DMS 273 treated with DMSO at 0.1 percent for 48 hours (cell line): ENCODE measurements around the gene BATF2.
A peak's percentile ranks its signal among the peaks of the same experiment; 100 is the strongest.
"Not testable (repeated sequence)": the region's sequence is repeated elsewhere in the genome, so short reads cannot be mapped to it uniquely, and the experiment has no call there.

Source experiments
- DNase-seq: peaks from one replicate; lab custom pipeline; 2025; lab: John Stamatoyannopoulos, UW

Gene BATF2

GRCh38 chr11:64996710-64997380, at the start of gene BATF2:
BATF2 (minus strand) TSS chr11:64996971; CDS start chr11:64996914, 57 bp downstream.
- peak; percentile 61 for DNase-seq

- no peak for DNase-seq
These were observed 49.0 kb upstream of the BATF2 start for GRCh38 chr11:65045728-65046127.

- DNase-seq = no peak
These were observed 48.3 kb upstream of the BATF2 start for GRCh38 chr11:65045061-65045460.

- no peak for DNase-seq
These were observed 47.2 kb upstream of the BATF2 start for GRCh38 chr11:65043881-65044501.

- DNase-seq = no peak
These were observed 46.1 kb upstream of the BATF2 start for GRCh38 chr11:65042891-65043290.

GRCh38 chr11:65040847-65041622, 44.3 kb upstream of the BATF2 start, which contains the start of gene SAC3D1:
SAC3D1 (plus strand) TSS chr11:65041210; CDS start chr11:65041293, 83 bp downstream.
- DNase-seq = peak; percentile 89

- no peak for DNase-seq
These were observed 43.7 kb upstream of the BATF2 start for GRCh38 chr11:65040520-65040846.

- DNase-seq = no peak
These were observed 40.2 kb upstream of the BATF2 start for GRCh38 chr11:65036931-65037330.

GRCh38 chr11:65035579-65035978, 38.8 kb upstream of the BATF2 start:
- no peak for DNase-seq

- DNase-seq = no peak
These were observed 37.7 kb upstream of the BATF2 start for GRCh38 chr11:65034423-65034822.

GRCh38 chr11:65032216-65032615, 35.4 kb upstream of the BATF2 start:
- no peak for DNase-seq

- DNase-seq = peak; percentile 87
These were observed 30.7 kb upstream of the BATF2 start, which contains the start of gene SNX15 for GRCh38 chr11:65027213-65028067. SNX15 (plus strand) TSS chr11:65027439; CDS start chr11:65027538, 99 bp downstream.

GRCh38 chr11:65026810-65027209, 30.0 kb upstream of the BATF2 start:
- DNase-seq = no peak

- DNase-seq = not testable (repeated sequence)
These were observed 26.7 kb upstream of the BATF2 start for GRCh38 chr11:65023502-65023901.

- DNase-seq = no peak
These were observed 24.7 kb upstream of the BATF2 start for GRCh38 chr11:65021509-65021908.

- DNase-seq = no peak
These were observed 24.2 kb upstream of the BATF2 start for GRCh38 chr11:65021003-65021402.

GRCh38 chr11:65019824-65020223, 23.1 kb upstream of the BATF2 start:
- no peak for DNase-seq

- DNase-seq = no peak
These were observed 21.2 kb upstream of the BATF2 start for GRCh38 chr11:65017937-65018336.

GRCh38 chr11:65016705-65017104, 19.9 kb upstream of the BATF2 start:
- DNase-seq = no peak

GRCh38 chr11:65014726-65015227, 18.0 kb upstream of the BATF2 start:
- no peak for DNase-seq

GRCh38 chr11:65013888-65014725, 17.3 kb upstream of the BATF2 start, which contains the start of gene ARL2:
ARL2 (plus strand) TSS chr11:65014160; CDS start chr11:65014208, 48 bp downstream.
- DNase-seq = peak; percentile 62
